Lung microvascular endothelial cell (primary cell): ENCODE results near the gene TPBG. TPM values are rescaled to one million over a fixed set of nuclear protein-coding genes. Genes with fewer than 3 reads are reported as not detected.

Source experiments
- DNase-seq, 2 donors: peaks; one replicate each; pipeline versions ENCODE4 v3.0.0 to v3.0.0-alpha.2; 2010; ENCODE audit warnings: low read depth in 2 of 2
- total RNA-seq: library from RNA; depleted of rRNA; stranded (reverse); fragments of >200 nt; gene quantifications from 2 replicates; pipeline ENCODE4 v1.2.1, GENCODE V29; 2014

Gene TPBG, protein sequence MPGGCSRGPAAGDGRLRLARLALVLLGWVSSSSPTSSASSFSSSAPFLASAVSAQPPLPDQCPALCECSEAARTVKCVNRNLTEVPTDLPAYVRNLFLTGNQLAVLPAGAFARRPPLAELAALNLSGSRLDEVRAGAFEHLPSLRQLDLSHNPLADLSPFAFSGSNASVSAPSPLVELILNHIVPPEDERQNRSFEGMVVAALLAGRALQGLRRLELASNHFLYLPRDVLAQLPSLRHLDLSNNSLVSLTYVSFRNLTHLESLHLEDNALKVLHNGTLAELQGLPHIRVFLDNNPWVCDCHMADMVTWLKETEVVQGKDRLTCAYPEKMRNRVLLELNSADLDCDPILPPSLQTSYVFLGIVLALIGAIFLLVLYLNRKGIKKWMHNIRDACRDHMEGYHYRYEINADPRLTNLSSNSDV
- 2.2 and 3.4 TPM in 2 replicates for total RNA-seq

- DNase-seq, result peak; percentile 42 to 43
These were observed at the start of gene TPBG for GRCh38 chr6:82363428-82364086. Gene TPBG (plus strand): TSS chr6:82363817. CDS start chr6:82364962, 1,145 bp downstream.

DNA sequence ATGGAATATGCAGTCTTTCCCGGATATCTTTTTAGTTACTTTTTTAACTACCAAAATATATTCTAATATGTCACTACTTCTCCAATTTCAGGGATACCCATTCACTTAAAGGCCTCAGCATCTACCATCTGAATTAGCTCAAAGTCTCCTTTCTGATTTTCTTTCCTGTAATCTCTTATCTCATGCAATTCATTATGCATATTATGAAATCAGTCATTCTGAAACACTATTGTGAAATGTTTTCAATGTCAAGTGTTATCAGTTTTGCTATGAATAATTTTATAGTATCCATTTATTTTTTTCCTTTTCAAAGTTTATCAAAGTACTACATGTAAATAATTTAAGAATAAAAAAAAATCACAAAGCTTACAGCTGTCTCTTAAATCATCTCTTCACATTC is 41.2 kb upstream of the TPBG start:
- no peak for DNase-seq

GRCh38 chr6:82329766-82330165 is 33.9 kb upstream of the TPBG start:
- DNase-seq, result no peak

GRCh38 chr6:82330171-82330804 is 33.3 kb upstream of the TPBG start:
- no peak for DNase-seq

DNA sequence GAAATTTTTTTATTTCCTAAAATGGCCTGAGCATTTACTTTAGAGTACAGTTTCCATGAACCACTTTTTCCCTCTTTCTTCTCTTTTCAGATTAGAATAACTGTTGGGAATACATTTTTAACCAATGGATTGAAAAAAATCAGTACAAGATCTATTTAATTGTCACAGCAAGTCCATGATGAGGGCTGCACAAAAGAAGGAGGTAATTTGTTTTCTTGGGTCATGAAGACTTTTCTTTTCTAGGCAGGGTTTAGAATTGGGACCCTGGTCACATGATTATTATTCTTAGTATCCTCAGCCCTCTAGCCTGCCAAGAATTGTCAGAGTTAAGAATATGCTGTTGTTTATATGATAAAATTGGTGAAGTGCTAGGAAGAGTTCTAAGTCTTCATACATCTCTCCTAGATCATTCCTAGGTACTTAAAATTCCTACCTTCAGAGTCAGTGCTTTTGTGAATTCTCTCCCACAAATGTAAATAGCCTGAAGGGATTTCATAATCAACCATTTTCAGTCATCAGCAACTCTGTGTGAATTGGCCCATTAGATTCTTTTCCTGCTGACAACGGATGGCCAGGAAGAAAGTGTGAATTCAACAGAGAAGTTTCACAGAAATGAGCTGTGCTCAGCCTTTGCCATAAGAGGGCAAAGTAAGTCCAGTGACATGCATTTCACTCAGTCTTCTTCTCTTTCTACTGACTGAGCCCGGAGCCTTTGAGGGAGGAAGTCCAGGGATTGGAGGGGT is 32.4 kb upstream of the TPBG start:
- no peak for DNase-seq

- DNase-seq, result no peak
These were observed 29.8 kb upstream of the TPBG start for GRCh38 chr6:82333781-82334180.

DNA sequence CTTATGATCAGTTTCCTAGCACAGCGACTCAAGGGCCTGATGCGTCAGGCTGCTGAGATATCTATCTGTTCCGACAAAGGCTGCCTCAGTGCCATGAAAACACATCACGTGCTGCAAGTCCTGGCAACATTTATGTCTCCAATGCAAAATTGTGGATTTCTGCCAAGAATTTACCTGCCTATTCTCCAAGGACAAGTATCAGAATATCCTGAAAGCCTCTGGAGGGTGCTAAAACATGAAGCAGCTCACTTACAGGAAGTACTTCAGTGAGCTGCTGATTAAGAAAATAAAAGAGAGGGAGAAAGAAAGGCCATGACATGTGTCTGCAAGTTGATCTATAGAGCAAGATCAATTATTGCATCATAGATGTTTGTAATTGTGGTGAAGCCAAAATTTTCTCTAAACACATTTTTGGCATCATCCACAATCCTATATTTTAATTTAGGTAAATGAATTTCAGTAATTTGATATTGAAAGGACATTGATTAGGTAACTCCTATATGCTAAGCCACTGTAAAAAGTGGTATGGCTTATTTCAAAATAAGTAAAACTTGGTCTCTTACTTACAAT is 25.8 kb upstream of the TPBG start:
- no peak for DNase-seq

- no peak for DNase-seq
These were observed 15.5 kb upstream of the TPBG start for GRCh38 chr6:82348130-82348529.

DNA sequence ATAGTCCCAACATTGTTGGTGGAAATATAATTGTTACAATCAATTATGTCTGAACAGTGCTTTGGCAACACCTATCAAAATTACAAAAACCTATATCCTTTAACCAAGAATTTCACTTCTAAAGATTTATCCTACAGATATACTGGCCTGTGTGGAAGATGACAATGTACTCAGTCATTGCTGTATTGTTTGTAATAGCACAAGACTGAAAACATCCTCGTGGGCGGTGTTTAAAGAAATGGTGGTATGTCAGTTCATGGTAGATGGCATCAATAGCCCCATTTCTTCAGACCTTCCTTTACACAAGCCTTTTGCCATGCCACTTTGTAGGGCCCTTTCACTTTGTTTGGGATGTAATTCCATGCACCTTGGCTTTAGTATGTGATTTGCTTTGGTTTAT is 9.8 kb upstream of the TPBG start:
- no peak for DNase-seq

GRCh38 chr6:82360552-82360951 is 3.1 kb upstream of the TPBG start:
- DNase-seq, result no peak

GRCh38 chr6:82361631-82362030 is 2.0 kb upstream of the TPBG start:
- no peak for DNase-seq

- no peak for DNase-seq
These were observed 1.5 kb upstream of the TPBG start for GRCh38 chr6:82362144-82362543.

- DNase-seq, result peak in 1 of 2 donors; percentile 4
These were observed 664 bp upstream of the TPBG start for GRCh38 chr6:82362878-82363427.

- peak; percentile 16 to 31 for DNase-seq
These were observed 734 bp downstream of the TPBG start for GRCh38 chr6:82364087-82365015.

GRCh38 chr6:82365016-82365795 is 1.6 kb downstream of the TPBG start:
- peak; percentile 24 to 52 for DNase-seq

- no peak for DNase-seq
These were observed 4.1 kb downstream of the TPBG start for GRCh38 chr6:82367704-82368103.

- DNase-seq, result no peak
These were observed 7.2 kb downstream of the TPBG start for GRCh38 chr6:82370788-82371187.

- DNase-seq, result no peak
These were observed 8.4 kb downstream of the TPBG start for GRCh38 chr6:82371799-82372546.
